Hepatocyte (in vitro differentiated cells): Measurements from ENCODE around the gene EPHX1.

Experiments used
- CTCF ChIP-seq: fragments of 200-600 bp; sonication (generic); IDR thresholded peaks from 2 replicates; pipeline ENCODE4 v1.5.1; 2016; ENCODE audit warnings: antibody characterized with exemption, mild to moderate bottlenecking; ENCODE audit not compliant: poor library complexity
- EZH2 ChIP-seq: fragments of 200-600 bp; sonication (generic); IDR thresholded peaks from 2 replicates; pipeline ENCODE4 v1.6.1; 2016; ENCODE audit warnings: antibody characterized with exemption, mild to moderate bottlenecking, borderline replicate concordance

GRCh38 chr1:225876900-225877510 is 67.1 kb downstream of the EPHX1 start:
- TF ChIP-seq CTCF (no peak), EZH2 (no peak)
